Hepatocyte (in vitro differentiated cells): ENCODE data around the gene ADPGK.

ENCODE experiments used
- CTCF ChIP-seq: fragments of 200-600 bp; sonication (generic); IDR thresholded peaks from 2 replicates; pipeline ENCODE4 v1.5.1; 2016; ENCODE audit warnings: antibody characterized with exemption, mild to moderate bottlenecking; ENCODE audit not compliant: poor library complexity
- EZH2 ChIP-seq: fragments of 200-600 bp; sonication (generic); IDR thresholded peaks from 2 replicates; pipeline ENCODE4 v1.6.1; 2016; ENCODE audit warnings: antibody characterized with exemption, mild to moderate bottlenecking, borderline replicate concordance
- EZH2phosphoT487 ChIP-seq: fragments of 200-600 bp; sonication (generic); IDR thresholded peaks from one replicate; pipeline ENCODE4 v1.6.1; 2018; ENCODE audit warnings: antibody characterized with exemption, mild to moderate bottlenecking, low read depth, moderate library complexity; ENCODE audit not compliant: unreplicated experiment, severe bottlenecking

GRCh38 chr15:72737061-72737460, 46.5 kb downstream of the ADPGK start:
- TF ChIP-seq CTCF (no peak), EZH2phosphoT487 (no peak), EZH2 (no peak)
